ENCODE measurements around the gene PRKAR1B. TPM values are rescaled to one million over a fixed set of nuclear protein-coding genes. Genes with fewer than 3 reads are reported as not detected.

Gene PRKAR1B
- total and polyA plus RNA-seq, 9 donors = 14.3 to 49.0 (median 34.0) TPM

- no peaks in the 10 kb centered on the region for H3K4me1 ChIP-seq (ENCODE audit: insufficient read depth)
- no peak overlapping the region for H3K27ac ChIP-seq
- WGBS, 3 donors = 89 to 91% (median 90%) methylated on average over 17 of the region's 17 CpGs
- H3K27me3 ChIP-seq = no peaks in the 10 kb centered on the region
- no peaks in the 10 kb centered on the region for H3K36me3 ChIP-seq
- no peak overlapping the region for H3K4me3 ChIP-seq
- no peak for DNase-seq
- H3K9me3 ChIP-seq = no peaks in the 10 kb centered on the region
- TF ChIP-seq EP300 (IDR thresholded peaks at IDR 0.05) (no peak), POLR2A (IDR thresholded peaks at IDR 0.05) (no peak)
- TF ChIP-seq, protein P1, sequence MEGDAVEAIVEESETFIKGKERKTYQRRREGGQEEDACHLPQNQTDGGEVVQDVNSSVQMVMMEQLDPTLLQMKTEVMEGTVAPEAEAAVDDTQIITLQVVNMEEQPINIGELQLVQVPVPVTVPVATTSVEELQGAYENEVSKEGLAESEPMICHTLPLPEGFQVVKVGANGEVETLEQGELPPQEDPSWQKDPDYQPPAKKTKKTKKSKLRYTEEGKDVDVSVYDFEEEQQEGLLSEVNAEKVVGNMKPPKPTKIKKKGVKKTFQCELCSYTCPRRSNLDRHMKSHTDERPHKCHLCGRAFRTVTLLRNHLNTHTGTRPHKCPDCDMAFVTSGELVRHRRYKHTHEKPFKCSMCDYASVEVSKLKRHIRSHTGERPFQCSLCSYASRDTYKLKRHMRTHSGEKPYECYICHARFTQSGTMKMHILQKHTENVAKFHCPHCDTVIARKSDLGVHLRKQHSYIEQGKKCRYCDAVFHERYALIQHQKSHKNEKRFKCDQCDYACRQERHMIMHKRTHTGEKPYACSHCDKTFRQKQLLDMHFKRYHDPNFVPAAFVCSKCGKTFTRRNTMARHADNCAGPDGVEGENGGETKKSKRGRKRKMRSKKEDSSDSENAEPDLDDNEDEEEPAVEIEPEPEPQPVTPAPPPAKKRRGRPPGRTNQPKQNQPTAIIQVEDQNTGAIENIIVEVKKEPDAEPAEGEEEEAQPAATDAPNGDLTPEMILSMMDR (IDR thresholded peaks at IDR 0.05) = no peak
- intact Hi-C loops (cut with DNase I) = no loop called here
Measured at GRCh38 chr7:596819-597182, 130.3 kb downstream of the PRKAR1B start.

DNA sequence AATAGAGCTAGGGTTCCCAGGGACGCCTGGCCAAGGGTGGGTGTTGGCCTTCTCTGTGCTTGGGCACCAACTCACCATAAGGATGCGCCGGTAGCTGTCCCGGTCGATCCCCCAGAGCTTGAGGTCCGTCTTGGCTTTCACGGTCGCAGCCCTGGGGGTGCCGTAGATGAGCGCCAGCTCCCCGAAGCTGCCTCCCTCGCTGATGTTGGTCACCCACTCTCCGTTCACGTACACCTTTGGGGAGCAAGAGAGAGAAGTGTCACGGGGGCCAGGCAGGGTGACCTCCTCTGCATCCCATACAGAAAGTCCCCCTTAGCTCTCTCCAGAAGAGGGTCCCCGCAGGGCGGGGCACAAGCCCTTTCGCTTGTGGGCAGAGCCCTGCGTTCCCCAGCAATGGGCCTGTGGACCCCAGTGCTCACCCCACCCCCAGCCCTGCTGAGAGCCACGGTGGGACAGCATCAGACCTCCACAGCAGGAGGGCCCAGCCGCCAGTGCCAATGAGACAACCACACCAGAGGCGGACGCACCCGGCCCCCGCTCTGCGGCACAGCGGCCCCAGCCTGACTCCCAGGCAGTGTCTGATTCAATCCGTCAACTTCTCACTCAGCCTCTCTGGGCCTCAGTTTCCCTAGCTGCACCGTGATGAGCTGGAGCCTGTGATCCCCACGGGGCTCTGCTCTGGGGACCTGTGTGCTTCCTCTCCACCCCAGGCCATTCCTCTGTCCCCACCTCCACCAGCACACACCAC lies 130.8 kb downstream of the PRKAR1B start:
- Histone ChIP-seq H3K4me1 (ENCODE audit: insufficient read depth) (no peaks in the 10 kb centered on the region), H3K36me3 (no peaks in the 10 kb centered on the region), H3K27me3 (no peaks in the 10 kb centered on the region), H3K4me3 (no peak overlapping the region), H3K27ac (no peak overlapping the region), H3K9me3 (no peaks in the 10 kb centered on the region)
- no peak for TF ChIP-seq POLR2A (IDR thresholded peaks at IDR 0.05)
- TF ChIP-seq, protein P1 (IDR thresholded peaks at IDR 0.05) = no peak
- TF ChIP-seq EP300 (IDR thresholded peaks at IDR 0.05) = no peak
- intact Hi-C loops (cut with DNase I) = no loop called here
- DNase-seq = no peak
- 94 to 97% (median 95%) methylated on average over 30 of the region's 30 CpGs for WGBS, 3 donors

GRCh38 chr7:595621-596010 lies 131.5 kb downstream of the PRKAR1B start:
- H3K4me1 ChIP-seq (ENCODE audit: insufficient read depth) = no peaks in the 10 kb centered on the region
- DNase-seq = no peak
- H3K9me3 ChIP-seq = no peaks in the 10 kb centered on the region
- TF ChIP-seq, protein P1 (IDR thresholded peaks at IDR 0.05) = no peak
- TF ChIP-seq POLR2A (IDR thresholded peaks at IDR 0.05) (no peak), EP300 (IDR thresholded peaks at IDR 0.05) (no peak)
- 96 to 98% (median 96%) methylated on average over 10 of the region's 10 CpGs for WGBS, 3 donors
- H3K4me3 ChIP-seq = no peak overlapping the region
- intact Hi-C loops (cut with DNase I) = no loop called here
- H3K27me3 ChIP-seq = no peaks in the 10 kb centered on the region
- no peaks in the 10 kb centered on the region for H3K36me3 ChIP-seq
- no peak overlapping the region for H3K27ac ChIP-seq

GRCh38 chr7:594920-595620 lies 132.0 kb downstream of the PRKAR1B start:
- TF ChIP-seq EP300 (IDR thresholded peaks at IDR 0.05) = no peak
- no peak for TF ChIP-seq POLR2A (IDR thresholded peaks at IDR 0.05)
- TF ChIP-seq, protein P1 (IDR thresholded peaks at IDR 0.05) = no peak
- Histone ChIP-seq H3K36me3 (no peaks in the 10 kb centered on the region), H3K27me3 (no peaks in the 10 kb centered on the region), H3K9me3 (no peaks in the 10 kb centered on the region), H3K27ac (no peak overlapping the region), H3K4me3 (no peak overlapping the region), H3K4me1 (ENCODE audit: insufficient read depth) (no peaks in the 10 kb centered on the region)
- intact Hi-C loops (cut with DNase I) = no loop called here
- DNase-seq = no peak
- WGBS, 3 donors = 94 to 97% (median 95%) methylated on average over 29 of the region's 29 CpGs
